Activated CD4-positive, alpha-beta T cell treated with anti-CD3 and anti-CD28 coated beads, Interleukin-2, Interleukin-4, amounts not matched to agents 100 ng/mL and 50 ng/mL, durations not matched to agents 16 hours and 8 hours (primary cell): ENCODE data around the gene JOSD2.
"Not testable (repeated sequence)": the region's sequence is repeated elsewhere in the genome, so short reads cannot be mapped to it uniquely, and the experiment has no call there.

Experiments
- DNase-seq: peaks from one replicate; pipeline ENCODE4 v3.0.0-alpha.2; 2020; ENCODE audit warnings: low spot score

The JOSD2 gene

GRCh38 chr19:50475736-50476223, 35.2 kb downstream of the JOSD2 start:
- DNase-seq: no peak

- DNase-seq: no peak
Observed at GRCh38 chr19:50475101-50475568, 35.9 kb downstream of the JOSD2 start.

GRCh38 chr19:50473336-50473735, 37.7 kb downstream of the JOSD2 start:
- DNase-seq: not testable (repeated sequence)

GRCh38 chr19:50468818-50469217, 42.2 kb downstream of the JOSD2 start:
- no peak for DNase-seq

- DNase-seq: no peak
Observed at GRCh38 chr19:50467566-50467965, 43.4 kb downstream of the JOSD2 start.

- no peak for DNase-seq
Observed at GRCh38 chr19:50466706-50467039, 44.3 kb downstream of the JOSD2 start.

GRCh38 chr19:50465986-50466705, 44.8 kb downstream of the JOSD2 start:
- DNase-seq: no peak

GRCh38 chr19:50465000-50465399, 46.0 kb downstream of the JOSD2 start:
- DNase-seq: no peak

GRCh38 chr19:50464348-50464747, 46.6 kb downstream of the JOSD2 start:
- no peak for DNase-seq

GRCh38 chr19:50462970-50463369, 48.0 kb downstream of the JOSD2 start:
- no peak for DNase-seq

GRCh38 chr19:50461066-50461875, 49.7 kb downstream of the JOSD2 start:
- peak; percentile 73 for DNase-seq

- peak; percentile 64 for DNase-seq
Observed at GRCh38 chr19:50460161-50460765, 50.7 kb downstream of the JOSD2 start.

- DNase-seq: no peak
Observed at GRCh38 chr19:50459638-50460037, 51.4 kb downstream of the JOSD2 start.

- DNase-seq: no peak
Observed at GRCh38 chr19:50459067-50459456, 51.9 kb downstream of the JOSD2 start.

- no peak for DNase-seq
Observed at GRCh38 chr19:50458396-50459066, 52.5 kb downstream of the JOSD2 start.

- DNase-seq: no peak
Observed at GRCh38 chr19:50457300-50457699, 53.7 kb downstream of the JOSD2 start.
